ENCODE measurements around the gene CWC22. TPM values are rescaled to one million over a fixed set of nuclear protein-coding genes. Genes with fewer than 3 reads are reported as not detected.

The CWC22 gene
- total and polyA plus RNA-seq, 2 donors (not counting 3 experiments of a cell fraction or from before 2014, with no cell fraction given): 1.8 to 15.7 TPM

DNA sequence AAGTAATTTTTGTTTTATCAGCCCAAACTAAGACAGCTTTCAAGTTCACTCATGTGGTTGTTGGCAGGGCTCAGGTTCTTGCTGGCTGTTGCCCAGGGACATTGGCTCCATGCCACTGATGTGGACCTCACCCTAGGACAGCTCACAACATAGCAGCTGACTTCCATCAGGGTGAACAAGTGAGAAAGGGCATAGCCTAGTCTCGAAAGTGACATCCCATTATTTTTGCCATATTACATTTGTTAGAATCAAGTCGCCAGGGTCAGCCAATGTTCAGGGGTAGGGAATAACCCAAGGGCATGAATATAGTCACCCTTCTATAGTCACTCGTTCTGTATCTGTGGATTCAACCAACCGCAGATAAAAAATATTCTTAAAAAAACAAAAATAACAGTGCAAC lies 10.7 kb upstream of the CWC22 start:
- ChIA-PET CTCF (no interaction called here), POLR2A (no interaction called here)
- intact Hi-C loops (cut with micrococcal nuclease): no loop called here
- no peak for TF ChIP-seq JUN (IDR thresholded peaks at IDR 0.05; ENCODE audit: borderline replicate concordance, insufficient read depth, insufficient read length, low read depth)
- TF ChIP-seq, protein P1, sequence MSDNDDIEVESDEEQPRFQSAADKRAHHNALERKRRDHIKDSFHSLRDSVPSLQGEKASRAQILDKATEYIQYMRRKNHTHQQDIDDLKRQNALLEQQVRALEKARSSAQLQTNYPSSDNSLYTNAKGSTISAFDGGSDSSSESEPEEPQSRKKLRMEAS (IDR thresholded peaks at IDR 0.05; ENCODE audit: insufficient read depth, insufficient read length): no peak
- no peak for TF ChIP-seq EZH2 (IDR thresholded peaks at IDR 0.05; ENCODE audit: borderline replicate concordance, low read depth, low read length, severe bottlenecking)
- TF ChIP-seq MYC (IDR thresholded peaks at IDR 0.05; ENCODE audit: low read depth, low read length): no peak
- TF ChIP-seq POLR2AphosphoS5 (IDR thresholded peaks at IDR 0.05; ENCODE audit: insufficient read depth, low read depth, low read length): no peak
- TF ChIP-seq POLR2A (IDR thresholded peaks at IDR 0.05; ENCODE audit: low read depth, low read length): no peak
- TF ChIP-seq, protein P2, sequence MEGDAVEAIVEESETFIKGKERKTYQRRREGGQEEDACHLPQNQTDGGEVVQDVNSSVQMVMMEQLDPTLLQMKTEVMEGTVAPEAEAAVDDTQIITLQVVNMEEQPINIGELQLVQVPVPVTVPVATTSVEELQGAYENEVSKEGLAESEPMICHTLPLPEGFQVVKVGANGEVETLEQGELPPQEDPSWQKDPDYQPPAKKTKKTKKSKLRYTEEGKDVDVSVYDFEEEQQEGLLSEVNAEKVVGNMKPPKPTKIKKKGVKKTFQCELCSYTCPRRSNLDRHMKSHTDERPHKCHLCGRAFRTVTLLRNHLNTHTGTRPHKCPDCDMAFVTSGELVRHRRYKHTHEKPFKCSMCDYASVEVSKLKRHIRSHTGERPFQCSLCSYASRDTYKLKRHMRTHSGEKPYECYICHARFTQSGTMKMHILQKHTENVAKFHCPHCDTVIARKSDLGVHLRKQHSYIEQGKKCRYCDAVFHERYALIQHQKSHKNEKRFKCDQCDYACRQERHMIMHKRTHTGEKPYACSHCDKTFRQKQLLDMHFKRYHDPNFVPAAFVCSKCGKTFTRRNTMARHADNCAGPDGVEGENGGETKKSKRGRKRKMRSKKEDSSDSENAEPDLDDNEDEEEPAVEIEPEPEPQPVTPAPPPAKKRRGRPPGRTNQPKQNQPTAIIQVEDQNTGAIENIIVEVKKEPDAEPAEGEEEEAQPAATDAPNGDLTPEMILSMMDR (IDR thresholded peaks at IDR 0.05; ENCODE audit: extremely low read depth in 1 of 2, insufficient read depth in 1 of 2, low read depth in 1 of 2, low read length in 2 of 2): no peak
- TF ChIP-seq GATA2 (IDR thresholded peaks at IDR 0.05; ENCODE audit: insufficient read depth, insufficient read length, low read depth, low read length): no peak
- no peak for TF ChIP-seq FOS (IDR thresholded peaks at IDR 0.05; ENCODE audit: borderline replicate concordance, insufficient read depth, low read length)
- H3K27ac ChIP-seq (ENCODE audit: insufficient read depth, low read depth, low read length): no peak overlapping the region
- no peak overlapping the region for H3K4me2 ChIP-seq (ENCODE audit: insufficient read depth, low read length)
- no peaks in the 10 kb centered on the region for H3K36me3 ChIP-seq (ENCODE audit: control insufficient read depth in 2 of 2, extremely low read depth in 1 of 2, insufficient read depth in 2 of 2, low read length in 2 of 2)
- FAIRE-seq: no peak
- BruUV-seq (replicated peaks): no TSS peak
- no peak overlapping the region for H2AFZ ChIP-seq (ENCODE audit: low read depth, low read length)
- no peaks in the 10 kb centered on the region for H3K9me3 ChIP-seq (replicated peaks; ENCODE audit: control insufficient read depth, insufficient read depth, low read length)
- no peak overlapping the region for H3K9ac ChIP-seq (replicated peaks; ENCODE audit: extremely low read depth, insufficient read depth, low read length)
- DNase-seq (ENCODE audit: low read depth, low spot score): no peak
- dilution Hi-C loops (cut with MboI; ENCODE audit: extremely low pct_ligation_motif_present, low sequenced_read_pairs): no loop called here
- no peaks in the 10 kb centered on the region for H3K27me3 ChIP-seq (ENCODE audit: control insufficient read depth in 2 of 2, insufficient read depth in 2 of 2, low read length in 2 of 2)
- H3K4me1 ChIP-seq (ENCODE audit: control insufficient read depth, extremely low read depth, insufficient read depth, low read length): no peaks in the 10 kb centered on the region
- H4K20me1 ChIP-seq (replicated peaks; ENCODE audit: control insufficient read depth, extremely low read depth, insufficient read depth, low read length): no peaks in the 10 kb centered on the region
- H3K4me3 ChIP-seq (replicated peaks in 1 of 3; ENCODE audit: insufficient read depth in 1 of 3, low read depth in 1 of 3, low read length in 3 of 3): no peak overlapping the region
- no peaks in the 10 kb centered on the region for H3K9me1 ChIP-seq (replicated peaks; ENCODE audit: control insufficient read depth, extremely low read depth, insufficient read depth, low read length)
- no peaks in the 10 kb centered on the region for H3K79me2 ChIP-seq (ENCODE audit: control insufficient read depth, insufficient read depth, low read length)
